GM12873 (cell line): ENCODE measurements around the gene MTCL3.

Source experiments
- TF ChIP-seq, protein P1 (sequence below): IDR thresholded peaks from 2 replicates; pipeline ENCODE4 v1.5.1; 2012; ENCODE audit warnings: low read depth, mild to moderate bottlenecking, moderate library complexity, low read length, control low read depth; ENCODE audit not compliant: insufficient read depth; ENCODE audit errors: missing control alignments

The MTCL3 gene

GRCh38 chr6:127515234-127515793, 3.8 kb downstream of the MTCL3 start:
- TF ChIP-seq, protein P1, sequence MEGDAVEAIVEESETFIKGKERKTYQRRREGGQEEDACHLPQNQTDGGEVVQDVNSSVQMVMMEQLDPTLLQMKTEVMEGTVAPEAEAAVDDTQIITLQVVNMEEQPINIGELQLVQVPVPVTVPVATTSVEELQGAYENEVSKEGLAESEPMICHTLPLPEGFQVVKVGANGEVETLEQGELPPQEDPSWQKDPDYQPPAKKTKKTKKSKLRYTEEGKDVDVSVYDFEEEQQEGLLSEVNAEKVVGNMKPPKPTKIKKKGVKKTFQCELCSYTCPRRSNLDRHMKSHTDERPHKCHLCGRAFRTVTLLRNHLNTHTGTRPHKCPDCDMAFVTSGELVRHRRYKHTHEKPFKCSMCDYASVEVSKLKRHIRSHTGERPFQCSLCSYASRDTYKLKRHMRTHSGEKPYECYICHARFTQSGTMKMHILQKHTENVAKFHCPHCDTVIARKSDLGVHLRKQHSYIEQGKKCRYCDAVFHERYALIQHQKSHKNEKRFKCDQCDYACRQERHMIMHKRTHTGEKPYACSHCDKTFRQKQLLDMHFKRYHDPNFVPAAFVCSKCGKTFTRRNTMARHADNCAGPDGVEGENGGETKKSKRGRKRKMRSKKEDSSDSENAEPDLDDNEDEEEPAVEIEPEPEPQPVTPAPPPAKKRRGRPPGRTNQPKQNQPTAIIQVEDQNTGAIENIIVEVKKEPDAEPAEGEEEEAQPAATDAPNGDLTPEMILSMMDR = no peak

GRCh38 chr6:127514773-127515227, 4.3 kb downstream of the MTCL3 start:
- TF ChIP-seq, protein P1 = no peak

- TF ChIP-seq, protein P1 = no peak
Observed at GRCh38 chr6:127514179-127514772, 4.9 kb downstream of the MTCL3 start.

- TF ChIP-seq, protein P1 = no peak
Observed at GRCh38 chr6:127513425-127513824, 5.7 kb downstream of the MTCL3 start.

GRCh38 chr6:127510876-127511275, 8.3 kb downstream of the MTCL3 start:
- TF ChIP-seq, protein P1 = no peak

DNA sequence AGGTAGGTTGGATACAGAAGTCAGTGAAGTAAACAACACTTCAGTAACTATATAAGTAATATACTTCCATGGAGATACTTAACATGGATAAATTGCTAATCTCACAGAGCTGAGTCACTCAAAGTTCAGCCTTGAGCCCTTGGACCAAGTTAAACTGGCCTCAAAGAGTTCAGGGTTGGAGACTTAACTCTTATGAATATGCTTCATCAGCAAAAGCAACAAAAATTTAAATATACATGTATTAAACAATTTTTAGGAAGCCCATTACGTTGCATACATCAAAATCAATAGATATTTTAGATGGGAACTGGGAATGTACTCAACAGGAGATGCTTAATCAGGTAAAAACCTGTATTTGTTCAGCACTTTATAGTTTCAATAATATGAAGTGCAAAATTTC, 12.2 kb downstream of the MTCL3 start:
- TF ChIP-seq, protein P1 = no peak

DNA sequence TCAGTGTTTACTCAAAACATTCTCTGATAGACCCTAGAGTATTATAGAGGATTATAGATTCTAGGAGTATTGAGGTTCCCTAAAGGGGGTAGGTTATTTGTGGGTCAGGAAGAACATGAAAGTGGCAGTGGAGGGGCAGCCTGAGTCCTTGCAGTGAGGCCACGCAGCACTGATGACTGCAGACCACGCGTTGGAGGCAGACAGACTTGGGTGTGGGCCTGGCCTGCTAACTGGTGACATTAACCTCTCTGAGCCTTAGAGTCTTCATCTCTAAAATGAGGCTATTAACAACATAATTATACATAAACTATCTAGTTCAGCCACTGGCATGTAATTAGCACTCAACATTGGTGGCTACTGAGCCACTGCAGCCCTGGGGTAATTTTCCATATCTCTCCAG, 16.1 kb downstream of the MTCL3 start:
- TF ChIP-seq, protein P1 = no peak
